ENCODE measurements around the gene PLPP4. TPM values are rescaled to one million over a fixed set of nuclear protein-coding genes. Genes with fewer than 3 reads are reported as not detected.

The PLPP4 gene
- polyA plus RNA-seq, 3 donors = not detected

DNA sequence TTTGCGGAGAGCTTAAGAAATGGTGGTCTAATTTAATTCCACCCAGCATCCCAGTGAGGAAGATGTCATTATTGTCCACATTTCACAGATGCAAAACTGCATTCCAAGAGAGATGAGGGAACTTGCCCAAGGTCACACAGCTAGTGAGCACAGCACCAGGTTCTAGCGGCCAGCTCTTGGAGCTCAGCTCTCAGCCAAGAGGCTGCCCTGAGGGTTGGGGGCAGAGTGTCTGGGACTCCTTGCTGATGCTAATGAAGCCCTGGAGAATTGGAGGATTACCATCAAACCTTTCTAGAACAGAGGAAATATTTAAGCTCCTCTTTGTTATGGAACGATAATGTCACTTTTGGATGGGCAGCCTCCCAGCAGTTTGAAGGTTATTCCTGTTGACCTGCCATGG lies 48.0 kb downstream of the PLPP4 start:
- DNase-seq = no peak
- H3K36me3 ChIP-seq (replicated peaks in 1 of 2; ENCODE audit: control insufficient read depth in 1 of 2, insufficient read depth in 2 of 2, low read length in 2 of 2) = no peaks in the 10 kb centered on the region
- H3K79me2 ChIP-seq (ENCODE audit: insufficient read depth, low read length) = no peaks in the 10 kb centered on the region
- WGBS (ENCODE audit: insufficient coverage) = 100% methylated on average over 2 of the region's 3 CpGs
- Mint-ChIP-seq H3K4me3 (no peak overlapping the region), H3K4me1 (peaks cover 3% of the 10 kb centered on the region), H3K9me3 (peaks cover 0 to 6% (median 2%) of the 10 kb centered on the region in 7 donors), H3K27me3 (ENCODE audit: low read depth in 3 of 3) (peaks cover 3 to 11% (median 3%) of the 10 kb centered on the region in 3 donors), H3K27ac (no peak overlapping the region), H3K36me3 (no peaks in the 10 kb centered on the region)
- peaks cover 0 to 2% of the 10 kb centered on the region in 2 donors for H3K4me1 ChIP-seq (ENCODE audit: control insufficient read depth in 1 of 2, insufficient read depth in 2 of 2, low read length in 2 of 2)
- no peaks in the 10 kb centered on the region for H3K27me3 ChIP-seq (ENCODE audit: control insufficient read depth in 2 of 2, insufficient read depth in 2 of 2, low read length in 2 of 2)
- no peaks in the 10 kb centered on the region for H3K9me3 ChIP-seq (replicated peaks in 1 of 2; ENCODE audit: control insufficient read depth in 1 of 2, insufficient read depth in 1 of 2, low read length in 2 of 2)
- no peak overlapping the region for H2AFZ ChIP-seq (ENCODE audit: insufficient read depth, low read depth, low read length, poor library complexity, severe bottlenecking)
- no peak overlapping the region for H3K27ac ChIP-seq (ENCODE audit: low read depth in 1 of 2, low read length in 2 of 2)
- H4K20me1 ChIP-seq (ENCODE audit: insufficient read depth, low read length) = no peaks in the 10 kb centered on the region
- no peak overlapping the region for H3K4me2 ChIP-seq (replicated peaks; ENCODE audit: extremely low read depth, low read length, poor library complexity, severe bottlenecking)
- H3K9ac ChIP-seq (ENCODE audit: insufficient read depth, low read length, poor library complexity, severe bottlenecking) = no peak overlapping the region
- H3K4me3 ChIP-seq (replicated peaks in 1 of 3; ENCODE audit: low read depth in 2 of 3, low read length in 3 of 3) = no peak overlapping the region
- intact Hi-C loops (cut with micrococcal nuclease) = no loop called here
- TF ChIP-seq, protein P1, sequence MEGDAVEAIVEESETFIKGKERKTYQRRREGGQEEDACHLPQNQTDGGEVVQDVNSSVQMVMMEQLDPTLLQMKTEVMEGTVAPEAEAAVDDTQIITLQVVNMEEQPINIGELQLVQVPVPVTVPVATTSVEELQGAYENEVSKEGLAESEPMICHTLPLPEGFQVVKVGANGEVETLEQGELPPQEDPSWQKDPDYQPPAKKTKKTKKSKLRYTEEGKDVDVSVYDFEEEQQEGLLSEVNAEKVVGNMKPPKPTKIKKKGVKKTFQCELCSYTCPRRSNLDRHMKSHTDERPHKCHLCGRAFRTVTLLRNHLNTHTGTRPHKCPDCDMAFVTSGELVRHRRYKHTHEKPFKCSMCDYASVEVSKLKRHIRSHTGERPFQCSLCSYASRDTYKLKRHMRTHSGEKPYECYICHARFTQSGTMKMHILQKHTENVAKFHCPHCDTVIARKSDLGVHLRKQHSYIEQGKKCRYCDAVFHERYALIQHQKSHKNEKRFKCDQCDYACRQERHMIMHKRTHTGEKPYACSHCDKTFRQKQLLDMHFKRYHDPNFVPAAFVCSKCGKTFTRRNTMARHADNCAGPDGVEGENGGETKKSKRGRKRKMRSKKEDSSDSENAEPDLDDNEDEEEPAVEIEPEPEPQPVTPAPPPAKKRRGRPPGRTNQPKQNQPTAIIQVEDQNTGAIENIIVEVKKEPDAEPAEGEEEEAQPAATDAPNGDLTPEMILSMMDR (IDR thresholded peaks at IDR 0.05) = no peak

DNA sequence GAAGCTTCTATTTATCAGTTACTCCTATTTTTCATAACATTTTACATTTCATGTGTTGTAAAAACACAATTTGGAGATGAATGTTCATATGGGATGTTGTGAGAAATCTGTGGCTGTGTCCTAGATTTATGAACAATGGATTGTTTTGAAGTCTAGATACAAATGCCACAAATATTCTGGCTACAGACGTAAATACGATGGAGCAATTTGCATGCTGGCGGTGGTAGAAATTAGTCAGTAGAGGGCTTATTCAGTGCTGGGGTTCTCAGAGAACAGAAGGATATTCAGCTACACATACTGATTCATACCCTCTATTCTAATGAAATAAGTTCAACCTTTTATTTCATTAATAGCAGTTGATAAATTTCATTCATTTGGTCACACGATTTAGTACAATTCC lies 48.8 kb downstream of the PLPP4 start:
- WGBS (ENCODE audit: insufficient coverage) = no CpG with 5 or more reads among the region's 4 CpGs
- no peak overlapping the region for H3K4me3 ChIP-seq (replicated peaks in 1 of 3; ENCODE audit: low read depth in 2 of 3, low read length in 3 of 3)
- peaks cover 0 to 2% of the 10 kb centered on the region in 2 donors for H3K4me1 ChIP-seq (ENCODE audit: control insufficient read depth in 1 of 2, insufficient read depth in 2 of 2, low read length in 2 of 2)
- no peaks in the 10 kb centered on the region for H4K20me1 ChIP-seq (ENCODE audit: insufficient read depth, low read length)
- no peak overlapping the region for H2AFZ ChIP-seq (ENCODE audit: insufficient read depth, low read depth, low read length, poor library complexity, severe bottlenecking)
- H3K36me3 ChIP-seq (replicated peaks in 1 of 2; ENCODE audit: control insufficient read depth in 1 of 2, insufficient read depth in 2 of 2, low read length in 2 of 2) = no peaks in the 10 kb centered on the region
- Mint-ChIP-seq H3K27ac (no peak overlapping the region), H3K4me1 (peaks cover 3% of the 10 kb centered on the region), H3K9me3 (peaks cover 0 to 6% (median 3%) of the 10 kb centered on the region in 7 donors), H3K4me3 (no peak overlapping the region), H3K27me3 (ENCODE audit: low read depth in 3 of 3) (peaks cover 3 to 11% (median 3%) of the 10 kb centered on the region in 3 donors), H3K36me3 (no peaks in the 10 kb centered on the region)
- intact Hi-C loops (cut with micrococcal nuclease) = no loop called here
- TF ChIP-seq, protein P1 (IDR thresholded peaks at IDR 0.05) = no peak
- H3K27ac ChIP-seq (ENCODE audit: low read depth in 1 of 2, low read length in 2 of 2) = no peak overlapping the region
- no peaks in the 10 kb centered on the region for H3K79me2 ChIP-seq (ENCODE audit: insufficient read depth, low read length)
- H3K4me2 ChIP-seq (replicated peaks; ENCODE audit: extremely low read depth, low read length, poor library complexity, severe bottlenecking) = no peak overlapping the region
- no peaks in the 10 kb centered on the region for H3K27me3 ChIP-seq (ENCODE audit: control insufficient read depth in 2 of 2, insufficient read depth in 2 of 2, low read length in 2 of 2)
- H3K9me3 ChIP-seq (replicated peaks in 1 of 2; ENCODE audit: control insufficient read depth in 1 of 2, insufficient read depth in 1 of 2, low read length in 2 of 2) = no peaks in the 10 kb centered on the region
- no peak for DNase-seq
- no peak overlapping the region for H3K9ac ChIP-seq (ENCODE audit: insufficient read depth, low read length, poor library complexity, severe bottlenecking)

All from CD14-positive monocyte (primary cell).